Left cardiac atrium (tissue), 4 donors: ENCODE measurements around the gene NIM1K. TPM values are rescaled to one million over a fixed set of nuclear protein-coding genes. Genes with fewer than 3 reads are reported as not detected.
"Not testable (repeated sequence)": the region's sequence is repeated elsewhere in the genome, so short reads cannot be mapped to it uniquely, and the experiment has no call there.

Experiments
- ATAC-seq, 2 donors: fragments of 200-7000 bp; cut with Tn5 transposase; one replicate each; pipeline ENCODE4 v1.9.1; 2020; ENCODE audit warnings: mild to moderate bottlenecking in 2 of 2, moderate library complexity in 2 of 2
- DNase-seq: peaks from one replicate; pipeline ENCODE4 v3.0.0-alpha.2; 2020
- intact Hi-C, 2 donors: fragments of 100-400 bp; cut with DNase I; formaldehyde crosslinking; loops; one replicate each; pipeline versions ENCODE4 v1.14.1 to v1.15.1; 2022 to 2023
- total RNA-seq, 2 donors: library from RNA; stranded (reverse); fragmentation: NEBNext Ultra II Directional; extraction: Animal tissue kit (Norgen Biotek cat#: 25700); gene quantifications; one replicate each; pipeline ENCODE4 v1.2.1, GENCODE V29; 2021
- donor health status: DM: no; HTN: yes; CAD: no.
- donor health status: DM: no; HTN: yes; CAD: no; lungs with severe emphysema.
- donor health status: DM: yes; HTN: yes; CAD: no.
- donor health status: Dilated cardiomyopathy.

The NIM1K gene
- total RNA-seq, 2 donors from 2014 or later, result 0.34 to 0.91 TPM

DNA sequence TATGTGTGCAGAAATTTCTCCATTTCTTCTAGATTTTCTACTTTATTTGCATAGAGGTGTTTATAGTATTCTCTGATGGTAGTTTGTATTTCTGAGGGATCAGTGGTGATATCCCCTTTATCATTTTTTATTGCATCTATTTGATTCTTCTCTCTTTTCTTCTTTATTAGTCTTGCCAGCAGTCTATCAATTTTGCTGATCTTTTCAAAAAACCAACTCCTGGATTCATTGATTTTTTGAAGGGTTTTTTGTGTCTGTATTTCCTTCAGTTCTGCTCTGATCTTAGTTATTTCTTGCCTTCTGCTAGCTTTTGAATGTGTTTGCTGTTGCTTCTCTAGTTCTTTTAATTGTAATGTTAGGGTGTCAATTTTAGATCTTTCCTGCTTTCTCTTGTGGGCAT, 133.6 kb downstream of the NIM1K start:
- intact Hi-C loops, DNase-seq, ATAC-seq: not testable (repeated sequence)

Other genes with a start within 250 kb of the NIM1K start
- 1 to 10 TPM; 1.6 to 1.9 TPM for gene ANXA2R, start 151.9 kb upstream of the NIM1K start, total RNA-seq
- 10 to 100 TPM; 13.8 to 20.0 TPM for gene ZNF131, start 71.3 kb upstream of the NIM1K start, total RNA-seq
- gene HMGCS1, start 121.2 kb downstream of the NIM1K start, total RNA-seq, result 10 to 100 TPM; 29.5 to 43.8 TPM
- 1 to 10 TPM; 1.2 to 1.6 TPM for gene CCL28, start 220.2 kb downstream of the NIM1K start, total RNA-seq